H9 (cell line): ENCODE data around the gene ICAM4. TPM values are rescaled to one million over a fixed set of nuclear protein-coding genes. Genes with fewer than 3 reads are reported as not detected.

Experiments
- DNase-seq: peaks from one replicate; pipeline ENCODE4 v3.0.0-alpha.2; 2017
- H2AFZ ChIP-seq: one replicate; pipeline ENCODE4 v1.6.1; 2013; ENCODE audit warnings: mild to moderate bottlenecking, low read length, control low read depth, moderate library complexity
- H2AK5ac ChIP-seq: 2 replicates; pipeline ENCODE4 v1.6.1; 2013; ENCODE audit warnings: low read length, control low read depth, mixed read lengths; ENCODE audit not compliant: insufficient read length
- H2BK120ac ChIP-seq: one replicate; pipeline ENCODE4 v1.6.1; 2013; ENCODE audit warnings: low read depth, mild to moderate bottlenecking, low read length, control low read depth, inconsistent platforms; ENCODE audit not compliant: poor library complexity, severe bottlenecking
- H2BK12ac ChIP-seq: 2 replicates; pipeline ENCODE4 v1.6.1; 2013; ENCODE audit warnings: low read length, control low read depth, mixed read lengths, low read depth; ENCODE audit not compliant: insufficient read length
- H2BK15ac ChIP-seq: 2 replicates; pipeline ENCODE4 v1.6.1; 2013; ENCODE audit warnings: low read depth, low read length, control low read depth
- H2BK20ac ChIP-seq: one replicate; pipeline ENCODE4 v1.6.1; 2013; ENCODE audit warnings: low read depth, mild to moderate bottlenecking, low read length, control low read depth, inconsistent platforms; ENCODE audit not compliant: poor library complexity, severe bottlenecking
- H2BK5ac ChIP-seq: 2 replicates; pipeline ENCODE4 v1.6.1; 2013; ENCODE audit warnings: low read length, control low read depth, mixed read lengths; ENCODE audit not compliant: insufficient read length
- H3K14ac ChIP-seq: 2 replicates; pipeline ENCODE4 v1.6.1; 2013; ENCODE audit warnings: low read length, control low read depth; ENCODE audit not compliant: insufficient read depth
- H3K18ac ChIP-seq: 2 replicates; pipeline ENCODE4 v1.6.1; 2013; ENCODE audit warnings: low read depth, mild to moderate bottlenecking, mixed read lengths, low read length, control low read depth; ENCODE audit not compliant: insufficient read length
- H3K23ac ChIP-seq: 2 replicates; pipeline ENCODE4 v1.6.1; 2013; ENCODE audit warnings: low read length, control low read depth, mixed read lengths, low read depth; ENCODE audit not compliant: insufficient read length
- H3K23me2 ChIP-seq: 2 replicates; pipeline ENCODE4 v1.6.1; 2013; ENCODE audit warnings: low read depth, mild to moderate bottlenecking, mixed read lengths, low read length, control low read depth; ENCODE audit not compliant: insufficient read length, poor library complexity, severe bottlenecking
- H3K27ac ChIP-seq: 2 replicates; pipeline ENCODE4 v1.5.1; 2013; ENCODE audit warnings: low read length, control low read depth, mixed read lengths, low read depth; ENCODE audit not compliant: insufficient read length
- H3K27me3 ChIP-seq: 2 replicates; pipeline ENCODE4 v1.6.1; 2013; ENCODE audit warnings: low read length, control low read depth, inconsistent platforms; ENCODE audit not compliant: insufficient read depth
- H3K4ac ChIP-seq: 2 replicates; pipeline ENCODE4 v1.6.1; 2013; ENCODE audit warnings: low read depth, mild to moderate bottlenecking, control low read depth, inconsistent platforms, low read length, moderate library complexity
- H3K4me1 ChIP-seq: 2 replicates; pipeline ENCODE4 v1.6.1; 2013; ENCODE audit warnings: low read length, control low read depth, inconsistent platforms; ENCODE audit not compliant: insufficient read depth
- H3K4me2 ChIP-seq: 2 replicates; pipeline ENCODE4 v1.6.1; 2013; ENCODE audit warnings: low read length, control low read depth, mixed read lengths; ENCODE audit not compliant: insufficient read length, insufficient read depth
- H3K56ac ChIP-seq: 2 replicates; pipeline ENCODE4 v1.6.1; 2013; ENCODE audit warnings: low read depth, mild to moderate bottlenecking, mixed read lengths, low read length, control low read depth; ENCODE audit not compliant: insufficient read length
- H3K79me1 ChIP-seq: 2 replicates; pipeline ENCODE4 v1.6.1; 2013; ENCODE audit warnings: low read depth, mild to moderate bottlenecking, moderate library complexity, low read length, control low read depth, inconsistent platforms; ENCODE audit not compliant: insufficient read depth, poor library complexity, severe bottlenecking
- H3K79me2 ChIP-seq: 2 replicates; pipeline ENCODE4 v1.6.1; 2013; ENCODE audit warnings: low read length, control low read depth, inconsistent platforms; ENCODE audit not compliant: insufficient read depth
- H3K9ac ChIP-seq: 2 replicates; pipeline ENCODE4 v1.6.1; 2013; ENCODE audit warnings: low read length, control low read depth, mixed read lengths; ENCODE audit not compliant: insufficient read length; ENCODE audit errors: extremely low read depth
- H3K9me3 ChIP-seq: one replicate; pipeline ENCODE4 v1.6.1; 2013; ENCODE audit warnings: low read depth, low read length, inconsistent platforms; ENCODE audit not compliant: control insufficient read depth
- H3T11ph ChIP-seq: one replicate; pipeline ENCODE4 v1.6.1; 2013; ENCODE audit warnings: mild to moderate bottlenecking, low read length, control low read depth, inconsistent platforms
- H4K20me1 ChIP-seq: one replicate; pipeline ENCODE4 v1.6.1; 2013; ENCODE audit not compliant: control insufficient read depth, insufficient read length, insufficient read depth
- H4K5ac ChIP-seq: 2 replicates; pipeline ENCODE4 v1.6.1; 2013; ENCODE audit warnings: low read depth, mild to moderate bottlenecking, mixed read lengths, low read length, control low read depth; ENCODE audit not compliant: insufficient read length
- H4K8ac ChIP-seq: replicated peaks from 2 replicates; pipeline ENCODE4 v1.6.1; 2013; ENCODE audit warnings: low read length, control low read depth, mixed read lengths, low read depth; ENCODE audit not compliant: insufficient read length
- H4K91ac ChIP-seq: 2 replicates; pipeline ENCODE4 v1.6.1; 2013; ENCODE audit warnings: low read depth, mild to moderate bottlenecking, moderate library complexity, mixed read lengths, low read length, control low read depth; ENCODE audit not compliant: insufficient read length
- H3K27ac Mint-ChIP-seq, 3 experiments: 2 replicates in 2 of 3; 3 replicates in 1 of 3; pipeline ENCODE4 v1.8.0; 2020 to 2021; ENCODE audit warnings: mixed read lengths in 3 of 3, mild to moderate bottlenecking in 1 of 3, moderate library complexity in 1 of 3
- H3K27me3 Mint-ChIP-seq: 2 replicates; pipeline ENCODE4 v1.8.0; 2021; ENCODE audit warnings: low read depth, mild to moderate bottlenecking, moderate library complexity, mixed read lengths
- H3K36me3 Mint-ChIP-seq, 3 experiments: 2 replicates in 2 of 3; 3 replicates in 1 of 3; pipeline ENCODE4 v1.8.0; 2020 to 2021; ENCODE audit warnings: low read depth in 3 of 3, mixed read lengths in 3 of 3; ENCODE audit not compliant: insufficient read depth in 1 of 3
- H3K4me1 Mint-ChIP-seq, 2 experiments: 2 replicates each; pipeline ENCODE4 v1.8.0; 2020; ENCODE audit warnings: mixed read lengths in 2 of 2
- H3K4me3 Mint-ChIP-seq, 2 experiments: 2 replicates in 1 of 2; 3 replicates in 1 of 2; pipeline ENCODE4 v1.8.0; 2020 to 2021; ENCODE audit warnings: mild to moderate bottlenecking in 2 of 2, mixed read lengths in 2 of 2, moderate library complexity in 1 of 2
- H3K9me3 Mint-ChIP-seq, 2 experiments: 2 replicates in 1 of 2; 3 replicates in 1 of 2; pipeline ENCODE4 v1.8.0; 2020; ENCODE audit warnings: mild to moderate bottlenecking in 2 of 2, mixed read lengths in 2 of 2, moderate library complexity in 1 of 2
- WGBS: extraction: QIAGEN DNeasy Blood & Tissue Kit; methylation state at CpG from one replicate; pipeline ENCODE4 v1.1.7; 2013; ENCODE audit warnings: missing lambda C conversion rate, low lambda C conversion rate, mixed read lengths; ENCODE audit not compliant: insufficient read length; ENCODE audit errors: extremely low coverage; 5-methylcytosine and 5-hydroxymethylcytosine counted together
- total RNA-seq: library from RNA; stranded (reverse); gene quantifications from 2 replicates; pipeline ENCODE4 v1.2.1, GENCODE V29; 2021
- TF ChIP-seq, protein P1 (sequence below): fragments of 200-600 bp; sonication (generic); conservative IDR thresholded peaks from 3 replicates; pipeline ENCODE4 v1.8.0; 2021; ENCODE audit warnings: antibody characterized with exemption, mild to moderate bottlenecking

Gene ICAM4
- total RNA-seq, 1 experiment from 2014 or later = 1.1 TPM

DNA sequence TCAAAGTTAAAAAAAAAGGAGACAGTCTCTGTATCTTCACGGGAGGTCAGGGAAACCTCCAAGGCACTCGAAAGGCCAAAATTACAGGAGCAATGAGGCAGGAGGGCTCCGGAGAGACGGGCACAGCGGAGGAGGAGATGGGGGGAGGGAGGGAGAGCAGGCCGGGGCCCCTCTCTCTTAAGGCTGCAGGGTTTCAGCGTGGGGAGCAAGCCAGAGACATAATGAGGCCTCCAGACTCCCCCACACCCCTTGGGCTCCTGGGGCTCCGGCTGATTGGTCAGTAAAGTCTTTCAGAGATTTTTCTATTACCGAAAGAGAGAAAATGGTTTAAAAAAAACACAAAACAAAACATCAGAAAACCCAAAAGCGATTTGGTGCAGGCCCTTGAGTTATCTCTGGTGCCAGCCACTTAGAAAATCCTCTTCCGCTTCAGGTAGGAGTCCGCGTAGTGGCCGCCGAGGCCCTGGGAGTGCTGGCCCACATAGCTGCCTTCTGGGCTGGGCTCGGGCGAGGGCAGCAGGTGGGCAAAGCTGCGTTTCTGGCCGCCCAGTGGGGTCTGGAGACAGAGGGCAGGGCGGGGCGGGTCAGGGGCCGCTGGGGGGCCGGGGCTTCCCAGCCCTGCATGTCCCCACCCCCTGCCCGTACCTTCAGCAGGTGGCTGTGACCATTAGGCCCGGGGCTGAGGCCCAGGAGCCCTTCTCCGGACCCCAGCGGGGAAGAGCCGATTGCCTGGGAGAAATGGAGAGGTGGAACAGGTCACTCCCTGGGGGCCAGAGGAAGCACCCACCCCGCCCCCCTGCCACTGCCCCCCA is 30.5 kb downstream of the ICAM4 start:
- H2BK5ac ChIP-seq = no peak overlapping the region
- H2BK120ac ChIP-seq = no peak overlapping the region
- H3K14ac ChIP-seq = no peak overlapping the region
- no peak for DNase-seq
- no peak overlapping the region for H3K27ac ChIP-seq
- TF ChIP-seq, protein P1, sequence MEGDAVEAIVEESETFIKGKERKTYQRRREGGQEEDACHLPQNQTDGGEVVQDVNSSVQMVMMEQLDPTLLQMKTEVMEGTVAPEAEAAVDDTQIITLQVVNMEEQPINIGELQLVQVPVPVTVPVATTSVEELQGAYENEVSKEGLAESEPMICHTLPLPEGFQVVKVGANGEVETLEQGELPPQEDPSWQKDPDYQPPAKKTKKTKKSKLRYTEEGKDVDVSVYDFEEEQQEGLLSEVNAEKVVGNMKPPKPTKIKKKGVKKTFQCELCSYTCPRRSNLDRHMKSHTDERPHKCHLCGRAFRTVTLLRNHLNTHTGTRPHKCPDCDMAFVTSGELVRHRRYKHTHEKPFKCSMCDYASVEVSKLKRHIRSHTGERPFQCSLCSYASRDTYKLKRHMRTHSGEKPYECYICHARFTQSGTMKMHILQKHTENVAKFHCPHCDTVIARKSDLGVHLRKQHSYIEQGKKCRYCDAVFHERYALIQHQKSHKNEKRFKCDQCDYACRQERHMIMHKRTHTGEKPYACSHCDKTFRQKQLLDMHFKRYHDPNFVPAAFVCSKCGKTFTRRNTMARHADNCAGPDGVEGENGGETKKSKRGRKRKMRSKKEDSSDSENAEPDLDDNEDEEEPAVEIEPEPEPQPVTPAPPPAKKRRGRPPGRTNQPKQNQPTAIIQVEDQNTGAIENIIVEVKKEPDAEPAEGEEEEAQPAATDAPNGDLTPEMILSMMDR = no peak
- no peaks in the 10 kb centered on the region for H3K27me3 ChIP-seq
- H3K79me2 ChIP-seq = no peaks in the 10 kb centered on the region
- H3K18ac ChIP-seq = no peak overlapping the region
- H3T11ph ChIP-seq = no peak overlapping the region
- no peak overlapping the region for H3K9ac ChIP-seq
- peaks cover 19 to 54% (median 33%) of the 10 kb centered on the region in 3 experiments for H3K36me3 Mint-ChIP-seq
- H2AK5ac ChIP-seq = no peak overlapping the region
- no peak overlapping the region for H3K56ac ChIP-seq
- no CpG with 5 or more reads among the region's 29 CpGs for WGBS
- no peak overlapping the region for H4K5ac ChIP-seq
- H3K23ac ChIP-seq = no peak overlapping the region
- H3K27me3 Mint-ChIP-seq = peaks cover 2% of the 10 kb centered on the region
- no peak overlapping the region for H4K8ac ChIP-seq
- no peak overlapping the region for H2BK15ac ChIP-seq
- H2BK20ac ChIP-seq = no peak overlapping the region
- H3K9me3 ChIP-seq = no peaks in the 10 kb centered on the region
- no peaks in the 10 kb centered on the region for H3K4me1 ChIP-seq
- no peak overlapping the region for H2BK12ac ChIP-seq
- no peak overlapping the region for H3K4me3 Mint-ChIP-seq
- no peak overlapping the region for H3K4me2 ChIP-seq
- H3K27ac Mint-ChIP-seq = peak overlapping the region in 2 of 3 experiments; percentile 64 to 92; a peak in 2 of 7 replicates
- no peaks in the 10 kb centered on the region; a peak in 1 of 5 replicates for H3K9me3 Mint-ChIP-seq
- H3K4ac ChIP-seq = no peak overlapping the region
- peaks cover 11 to 14% of the 10 kb centered on the region in 2 experiments for H3K4me1 Mint-ChIP-seq
- H3K23me2 ChIP-seq = peaks cover 3% of the 10 kb centered on the region
- no peaks in the 10 kb centered on the region for H3K79me1 ChIP-seq
- H2AFZ ChIP-seq = no peak overlapping the region
- H4K20me1 ChIP-seq = no peaks in the 10 kb centered on the region
- H4K91ac ChIP-seq = no peak overlapping the region
